Femur (tissue), 1 donor: ENCODE measurements around the gene PRKAR1A.
"Not testable (repeated sequence)": the region's sequence is repeated elsewhere in the genome, so short reads cannot be mapped to it uniquely, and the experiment has no call there.

ENCODE experiments used
- DNase-seq: peaks from one replicate; pipeline ENCODE4 v3.0.0-alpha.2; 2017

PRKAR1A gene

DNA sequence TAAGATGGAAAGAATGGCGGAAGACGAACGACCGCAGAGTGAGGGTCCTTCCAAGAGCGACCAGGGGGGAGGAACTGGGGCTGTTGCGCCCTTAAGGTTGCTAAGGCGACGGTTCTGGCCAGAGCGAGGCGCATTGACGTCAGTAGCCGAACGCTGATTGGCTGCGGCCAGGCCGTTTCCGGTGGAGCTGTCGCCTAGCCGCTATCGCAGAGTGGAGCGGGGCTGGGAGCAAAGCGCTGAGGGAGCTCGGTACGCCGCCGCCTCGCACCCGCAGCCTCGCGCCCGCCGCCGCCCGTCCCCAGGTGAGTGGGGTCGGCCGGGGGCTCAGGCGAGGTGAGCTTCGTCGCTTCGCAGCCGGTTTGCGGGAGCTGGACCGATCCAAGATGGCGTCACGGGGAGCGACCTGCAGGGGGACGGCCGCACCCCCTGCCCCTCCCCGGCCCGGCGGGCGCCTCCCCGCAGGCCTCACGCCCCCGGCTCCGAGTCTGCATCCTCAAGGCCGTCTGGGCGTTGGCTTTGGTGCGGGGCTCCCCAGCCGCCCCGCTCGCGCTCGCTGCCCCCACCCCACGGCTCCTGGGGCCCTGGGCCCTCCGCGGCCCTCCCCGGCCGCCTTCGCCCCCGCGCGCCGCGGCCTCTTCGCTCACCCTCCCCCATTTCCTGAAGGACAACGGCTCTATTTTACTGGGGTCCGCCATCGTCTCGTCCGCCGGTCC lies at the start of gene PRKAR1A:
TSS of gene PRKAR1A (plus strand) at position 184 of the 713 bp plus-strand sequence. CDS start 2,970 bp downstream, outside the sequence.
- DNase-seq, result peak; percentile 98

DNA sequence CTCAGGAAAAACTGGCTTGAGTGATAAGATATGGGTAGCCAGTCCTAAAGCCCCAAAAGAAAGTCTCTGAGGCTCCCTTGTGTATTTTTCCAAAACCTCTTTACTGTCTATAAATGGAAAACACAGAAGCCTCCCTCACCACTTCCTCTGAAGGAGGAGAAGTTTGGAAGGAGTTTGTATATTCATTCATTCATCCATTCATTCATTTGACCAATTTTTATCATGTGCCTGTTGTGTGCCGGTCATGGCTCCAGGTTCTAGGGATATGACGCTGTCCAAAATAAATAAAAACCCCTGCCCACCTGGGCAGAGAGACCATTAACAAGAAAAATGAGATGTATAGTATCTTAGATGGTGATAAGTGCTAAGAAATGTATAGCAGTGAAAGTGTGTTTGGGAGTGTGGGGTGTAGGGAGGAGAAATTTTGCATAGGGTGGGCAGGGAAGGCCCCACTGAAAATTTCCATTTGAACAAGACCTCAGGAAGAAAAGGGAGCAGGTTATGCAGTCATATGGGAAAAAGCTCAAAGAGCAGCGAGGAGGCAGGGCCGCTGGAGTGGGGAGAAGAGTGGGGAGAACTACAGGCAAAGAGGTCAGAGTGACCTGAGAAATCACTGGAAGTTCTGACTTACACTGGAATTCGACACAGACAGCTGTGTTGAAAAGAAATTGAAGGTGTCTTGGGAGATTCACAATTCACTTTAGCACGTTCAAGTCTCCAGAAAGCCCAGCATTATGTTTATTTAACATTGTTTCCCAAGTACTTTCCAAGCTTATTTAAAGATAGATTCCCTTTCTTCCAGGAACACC lies 48.8 kb upstream of the PRKAR1A start:
- no peak for DNase-seq

DNA sequence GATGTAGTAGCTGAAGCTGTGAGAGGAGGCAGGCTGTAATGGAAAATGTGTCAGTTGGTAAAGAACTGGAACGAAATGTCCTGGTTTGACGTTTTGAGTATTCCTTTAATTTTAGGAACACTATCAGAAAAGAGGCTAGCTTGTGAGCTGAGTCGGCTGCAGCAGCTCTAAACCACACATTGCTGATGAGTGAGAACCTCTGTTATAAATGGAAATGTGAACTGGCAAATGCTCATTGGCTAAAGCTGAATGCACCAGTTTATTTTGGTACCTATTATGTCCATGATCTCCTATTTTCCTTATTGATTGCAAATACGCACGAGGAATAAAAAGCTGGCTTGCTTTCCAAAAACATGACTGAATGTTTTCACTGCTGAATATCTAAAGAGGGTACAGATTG lies 43.9 kb upstream of the PRKAR1A start:
- no peak for DNase-seq

DNA sequence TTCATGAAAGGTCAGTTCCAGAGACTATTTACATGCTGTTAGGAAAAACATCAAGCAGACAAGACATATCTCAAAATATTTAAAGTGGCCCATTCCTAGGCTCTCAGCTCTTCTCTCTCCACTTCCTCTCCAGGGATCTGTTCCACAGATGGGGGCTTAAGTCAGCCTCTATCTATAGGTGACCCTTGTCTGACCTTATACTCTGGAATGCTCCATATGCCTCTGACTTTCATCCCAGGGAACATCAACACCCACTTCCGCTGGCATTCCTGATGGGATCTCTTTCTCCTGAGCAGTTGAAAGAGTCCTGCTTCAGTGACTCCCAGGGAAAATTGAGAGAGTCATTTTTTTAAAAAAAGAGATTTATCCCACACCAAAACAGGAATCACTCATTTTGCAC lies 43.4 kb upstream of the PRKAR1A start:
- DNase-seq, result no peak

DNA sequence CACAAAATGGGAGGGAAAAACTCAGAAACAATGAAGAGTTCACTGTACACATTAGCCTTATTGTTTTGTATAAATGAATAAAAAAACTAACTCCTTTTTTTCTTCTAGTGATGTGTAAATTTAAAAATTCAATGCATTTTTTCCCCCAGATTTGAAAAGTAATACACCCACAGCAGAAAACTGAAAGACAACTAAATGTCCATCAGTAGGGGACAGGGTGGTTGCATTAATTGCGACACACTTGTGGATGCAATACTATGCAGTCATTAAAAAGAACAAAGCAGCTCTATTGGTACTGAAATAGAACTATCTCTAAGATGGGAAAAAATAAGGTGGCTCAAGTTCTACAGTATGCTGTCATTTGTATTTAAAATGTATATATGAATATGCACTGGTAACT lies 41.3 kb upstream of the PRKAR1A start:
- no peak for DNase-seq

DNA sequence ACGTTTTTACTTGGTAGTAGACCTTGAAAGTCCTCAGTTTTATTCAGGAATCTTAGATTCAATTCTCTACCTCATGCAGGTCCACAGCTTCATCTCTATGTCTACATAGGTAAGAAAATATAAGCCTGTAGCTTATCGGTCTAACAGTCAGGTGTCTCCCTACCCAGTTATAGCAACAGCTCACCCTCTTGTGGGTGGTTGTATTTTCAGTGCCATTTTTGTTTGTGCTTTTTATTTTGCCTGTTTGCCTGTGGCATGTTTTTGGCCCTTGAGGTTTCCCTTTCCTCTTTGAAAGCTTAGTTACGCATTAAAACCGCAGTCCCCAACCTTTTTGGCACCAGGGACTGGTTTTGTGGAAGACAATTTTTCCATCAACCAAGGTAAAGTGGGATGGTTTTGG lies 31.3 kb upstream of the PRKAR1A start:
- no peak for DNase-seq

DNA sequence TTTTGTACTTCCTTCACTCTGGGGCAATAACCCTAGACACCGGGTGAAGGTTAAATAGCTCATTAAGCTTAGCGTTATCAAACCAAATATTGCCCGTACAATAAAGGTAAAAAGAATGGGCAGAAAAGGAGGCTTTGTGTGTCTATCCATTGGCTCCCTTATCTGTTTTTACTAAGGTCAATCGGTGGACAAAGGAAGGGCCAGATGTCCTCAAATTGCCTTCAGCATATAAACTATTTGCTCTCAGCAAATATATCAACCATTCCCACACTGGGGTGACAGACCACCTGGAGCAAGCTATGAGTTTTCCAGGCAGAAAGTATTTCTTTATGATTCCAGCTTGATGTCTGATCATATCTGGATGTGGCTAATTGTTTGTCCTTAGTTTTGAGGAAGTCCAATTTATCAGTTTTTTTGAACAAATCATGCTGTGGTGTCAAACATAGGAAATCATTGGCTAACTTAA lies 29.6 kb upstream of the PRKAR1A start:
- no peak for DNase-seq

DNA sequence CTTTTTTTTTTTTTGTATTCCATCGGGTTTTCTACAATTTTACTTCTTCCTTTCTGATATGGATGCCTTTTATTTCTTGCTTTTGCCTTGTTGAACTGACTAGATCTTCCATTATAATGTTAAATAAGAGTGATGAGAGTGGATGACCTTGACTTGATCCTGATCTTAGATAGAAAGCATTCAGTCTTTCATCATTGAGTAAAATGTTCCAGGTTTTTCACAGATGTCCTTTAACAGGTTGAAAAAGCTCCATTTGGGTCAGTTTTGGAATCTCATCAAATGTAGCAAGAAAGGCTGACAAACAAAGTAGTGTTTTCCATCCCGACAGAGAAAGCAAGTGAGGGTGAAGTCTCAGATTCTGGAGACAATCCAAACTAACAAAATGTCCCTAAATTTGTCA lies 27.8 kb upstream of the PRKAR1A start:
- no peak for DNase-seq

DNA sequence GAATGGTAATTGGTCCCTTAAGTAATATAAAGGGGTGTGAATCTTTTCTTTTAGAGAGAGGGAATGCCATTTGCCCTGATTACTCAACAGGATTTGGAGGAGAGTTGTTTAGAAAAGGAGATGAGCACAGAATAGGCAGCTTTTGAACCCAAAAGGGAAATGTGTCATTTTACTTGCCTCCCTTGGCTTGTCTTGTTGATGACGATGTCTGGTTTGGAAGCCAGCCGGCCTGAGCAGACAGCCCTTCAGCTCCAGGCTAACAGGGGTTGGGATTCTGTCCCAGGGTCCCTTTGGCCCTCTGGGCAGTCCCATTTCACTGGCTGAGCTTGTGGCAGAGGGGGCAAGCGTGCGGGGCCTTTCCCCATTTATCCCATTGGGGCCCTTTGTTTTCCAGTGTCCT lies 22.3 kb upstream of the PRKAR1A start:
- no peak for DNase-seq

DNA sequence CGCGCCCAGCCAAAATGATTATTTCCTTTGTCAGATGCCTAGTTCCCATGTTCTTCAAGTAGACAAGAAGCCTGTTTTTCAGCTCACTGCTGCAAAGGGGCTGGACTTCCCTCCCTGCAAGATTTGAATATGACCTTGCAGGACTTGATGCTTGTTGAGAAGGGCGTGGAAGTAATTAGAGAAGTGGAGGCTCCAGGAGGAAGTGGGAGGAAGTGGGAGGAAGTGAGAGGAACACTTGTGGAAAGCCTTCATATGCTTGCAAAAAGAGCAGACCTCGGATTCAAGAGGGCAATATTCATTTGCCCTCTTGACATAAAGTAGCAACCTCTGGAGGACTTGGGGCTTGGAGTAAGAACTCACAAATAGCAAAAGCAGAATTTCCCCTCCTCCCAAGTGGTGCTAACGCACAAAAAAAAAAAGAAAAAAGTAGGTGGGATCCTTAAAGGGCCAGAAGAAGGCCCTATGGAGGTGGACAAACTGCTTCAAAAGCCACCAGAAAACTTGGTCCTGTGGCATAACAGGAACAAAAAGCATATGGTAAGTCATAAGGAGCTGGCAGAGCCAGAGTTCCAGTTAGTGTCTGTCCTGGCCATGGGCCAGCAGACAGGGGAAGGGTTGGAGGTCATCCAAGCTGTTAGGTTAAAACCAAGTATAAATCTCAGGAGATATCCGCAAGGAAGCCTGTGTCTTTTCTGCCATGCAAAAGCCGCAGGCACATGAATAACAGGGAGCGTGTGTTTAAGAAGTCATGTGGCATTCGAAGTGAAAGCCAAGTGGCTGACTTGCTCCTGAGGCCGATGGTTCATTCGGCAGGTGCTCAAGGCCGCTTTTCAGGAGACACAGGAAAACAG lies 20.6 kb upstream of the PRKAR1A start:
- DNase-seq, result no peak

DNA sequence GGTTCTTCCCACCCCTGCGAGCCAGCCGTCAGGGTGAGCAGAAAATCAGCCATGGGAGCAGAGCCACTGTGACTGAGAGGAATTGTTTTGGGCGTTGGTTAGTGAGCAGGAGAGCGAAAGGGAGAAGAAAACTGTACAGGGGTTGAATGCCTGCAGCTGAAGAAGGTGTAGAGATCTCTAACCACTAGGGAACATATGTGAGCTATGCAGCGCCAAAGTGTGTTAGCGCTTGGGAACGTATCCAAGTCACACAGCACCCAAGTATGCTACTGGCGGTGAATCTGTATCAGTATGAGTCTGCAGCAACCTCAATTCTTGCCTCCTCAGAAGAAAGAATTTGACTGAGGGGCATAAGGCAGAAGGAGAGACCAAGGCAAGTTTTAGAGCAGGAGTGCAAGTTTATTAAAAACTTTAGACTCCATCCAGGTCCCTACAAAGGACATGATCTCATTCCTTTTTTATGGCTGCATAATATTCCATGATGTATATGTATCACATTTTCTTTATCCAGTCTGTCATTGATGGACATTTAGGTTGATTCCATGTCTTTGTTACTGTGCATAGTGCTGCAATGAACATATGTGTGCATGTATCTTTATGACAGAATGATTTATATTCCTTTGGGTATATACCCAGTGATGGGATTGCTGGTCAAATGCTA lies 19.7 kb upstream of the PRKAR1A start:
- DNase-seq, result not testable (repeated sequence)

DNA sequence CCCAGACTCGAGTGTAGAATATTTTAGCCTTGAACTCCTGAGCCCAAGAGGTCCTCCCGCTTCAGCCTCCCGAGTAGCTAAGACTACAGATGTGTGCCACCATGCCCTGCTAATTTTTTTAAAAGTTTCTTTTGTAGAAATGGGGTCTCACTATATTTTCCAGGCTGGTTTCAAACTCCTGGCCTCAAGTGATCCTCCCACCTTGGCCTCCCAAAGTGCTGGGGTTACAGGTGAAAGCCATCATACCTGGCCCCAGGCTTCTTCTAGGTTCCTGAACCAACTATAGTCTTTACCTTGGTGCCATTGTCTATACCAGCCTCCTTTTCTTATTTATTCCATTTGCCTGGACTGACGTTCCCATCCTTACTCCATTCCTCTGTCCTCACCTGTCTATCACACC lies 17.1 kb upstream of the PRKAR1A start:
- no peak for DNase-seq

DNA sequence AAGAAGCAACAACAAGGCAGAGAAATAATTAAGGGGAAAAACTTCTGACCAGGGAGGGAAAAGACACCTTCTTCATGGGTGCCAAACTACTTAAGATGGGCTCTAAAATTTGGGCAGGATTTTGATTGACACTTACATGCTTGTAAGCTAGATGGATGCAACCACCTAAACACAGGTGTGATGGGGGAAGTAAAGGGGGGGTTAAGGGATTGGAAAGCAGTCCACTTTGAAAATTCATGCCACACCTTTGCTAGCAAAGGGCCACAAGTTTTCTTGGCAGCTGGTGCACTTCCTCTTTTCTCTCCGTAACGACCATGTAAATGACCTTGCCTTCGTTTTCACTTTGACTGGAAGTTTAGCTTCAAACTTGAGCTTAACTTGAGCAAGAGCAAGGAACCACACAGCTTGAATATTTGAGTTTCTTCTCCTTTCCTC lies 14.3 kb upstream of the PRKAR1A start:
- peak; percentile 35 for DNase-seq

DNA sequence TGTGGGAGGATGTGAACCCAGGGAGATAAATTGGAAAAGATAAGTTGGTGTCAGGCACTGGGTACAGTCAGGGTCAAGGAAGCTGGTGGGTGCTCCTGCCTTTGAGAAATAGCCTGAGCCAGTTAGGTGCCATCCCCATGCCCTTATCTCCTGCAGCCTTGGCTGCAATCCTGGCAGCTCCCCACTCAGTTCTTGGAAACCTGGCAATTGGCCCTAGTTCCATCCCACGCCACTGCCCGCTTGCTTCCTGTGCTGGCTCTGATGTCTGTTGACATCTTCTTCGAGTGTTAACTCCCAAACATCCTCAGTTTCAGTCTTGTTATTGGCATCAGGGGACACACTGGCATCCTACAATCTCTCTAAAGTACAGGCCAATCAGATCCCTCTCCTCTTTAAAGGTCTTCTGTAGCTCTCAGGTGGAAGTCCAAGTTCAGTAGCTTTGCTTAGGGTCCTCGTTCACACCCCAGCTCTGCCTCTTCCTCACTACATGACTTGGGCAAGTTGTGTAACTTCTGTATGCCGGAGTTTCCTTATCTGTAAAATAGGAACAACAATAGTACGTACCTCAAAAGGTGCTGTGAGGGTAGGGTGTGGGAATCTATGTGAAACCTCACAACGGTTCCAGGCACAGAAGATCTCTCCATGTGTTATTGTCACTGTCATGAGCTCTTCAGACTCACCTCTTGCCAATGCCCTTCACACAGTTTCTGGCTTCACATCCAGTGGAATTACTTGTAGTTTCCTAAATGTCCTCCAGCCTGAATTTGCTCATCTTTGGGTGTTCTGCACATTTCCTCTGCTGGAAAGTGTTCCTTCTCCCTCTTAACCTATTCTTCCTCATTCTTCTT lies 13.5 kb upstream of the PRKAR1A start:
- no peak for DNase-seq

DNA sequence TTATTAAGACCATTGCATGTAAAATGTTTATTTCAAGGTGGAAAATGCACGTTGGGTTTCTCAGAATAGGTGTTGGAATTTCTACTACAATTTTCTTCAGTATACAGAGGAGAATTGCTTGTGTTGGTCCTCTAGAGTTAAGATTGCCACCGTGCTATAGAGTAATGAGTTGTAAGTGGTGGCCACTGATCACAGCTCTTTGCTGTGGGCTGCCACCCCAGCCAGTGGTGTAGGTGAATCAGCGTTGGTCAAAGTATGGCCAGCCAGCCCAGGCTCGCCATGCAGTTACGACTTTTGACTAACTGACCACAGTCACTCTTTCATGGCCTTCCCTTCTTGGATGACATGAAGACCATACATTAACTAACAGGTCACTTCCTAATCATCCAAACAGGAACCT lies 12.6 kb upstream of the PRKAR1A start:
- DNase-seq, result no peak

DNA sequence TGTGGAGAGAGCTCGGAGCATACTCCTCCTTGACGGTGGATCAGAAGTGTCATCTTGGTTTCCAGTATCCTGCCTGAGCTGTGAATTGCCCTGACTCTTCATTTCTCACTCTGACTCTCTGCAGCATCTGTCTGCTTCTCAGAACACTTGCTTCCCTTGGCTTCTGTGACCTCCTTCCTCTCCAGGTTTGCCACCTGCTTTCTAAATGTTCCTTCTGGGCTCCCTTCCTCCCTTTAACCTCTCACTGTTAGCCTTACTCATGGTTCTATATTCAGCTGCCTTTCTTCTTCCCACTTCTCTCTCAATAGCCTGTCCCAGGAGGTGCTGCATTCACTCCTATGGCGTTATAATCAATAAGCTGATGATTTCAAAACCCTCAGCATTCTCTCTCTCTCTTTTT lies 11.2 kb upstream of the PRKAR1A start:
- no peak for DNase-seq

DNA sequence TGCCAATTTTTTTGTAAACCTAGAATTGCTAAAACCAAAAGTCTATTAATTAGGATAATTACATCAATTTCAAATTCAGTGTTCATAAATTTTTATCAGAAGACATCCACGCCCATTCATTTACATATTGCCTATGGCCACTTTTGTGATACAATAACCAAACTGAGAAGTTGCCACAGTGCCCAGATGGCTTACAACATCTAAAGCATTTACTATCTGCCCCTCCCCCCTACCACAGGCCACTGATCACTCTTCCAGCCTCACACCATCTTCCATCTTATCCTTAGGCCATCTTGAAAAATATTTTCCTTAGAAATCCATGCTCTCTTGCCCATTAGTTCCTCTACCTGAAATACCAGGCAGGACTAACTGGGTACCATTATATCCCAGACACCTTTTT lies 6.3 kb upstream of the PRKAR1A start:
- no peak for DNase-seq

DNA sequence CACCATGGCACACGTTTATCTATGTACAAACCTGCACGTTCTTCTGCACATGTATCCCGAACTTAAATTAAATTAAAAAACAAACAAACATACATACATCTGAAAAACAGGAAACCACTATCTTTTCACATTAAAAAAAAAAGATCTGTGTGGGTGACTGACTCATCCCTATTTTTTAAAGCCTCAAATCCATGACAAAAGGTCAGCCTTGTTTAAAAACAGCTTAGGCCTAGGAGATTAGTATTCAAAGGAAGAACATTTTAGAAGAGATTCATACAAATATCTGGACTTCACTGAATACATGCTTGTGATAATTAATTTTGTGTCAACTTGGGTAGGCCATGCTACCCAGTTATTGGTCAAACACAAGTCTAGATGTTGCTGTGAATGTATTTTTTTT lies 4.7 kb upstream of the PRKAR1A start:
- DNase-seq, result no peak

DNA sequence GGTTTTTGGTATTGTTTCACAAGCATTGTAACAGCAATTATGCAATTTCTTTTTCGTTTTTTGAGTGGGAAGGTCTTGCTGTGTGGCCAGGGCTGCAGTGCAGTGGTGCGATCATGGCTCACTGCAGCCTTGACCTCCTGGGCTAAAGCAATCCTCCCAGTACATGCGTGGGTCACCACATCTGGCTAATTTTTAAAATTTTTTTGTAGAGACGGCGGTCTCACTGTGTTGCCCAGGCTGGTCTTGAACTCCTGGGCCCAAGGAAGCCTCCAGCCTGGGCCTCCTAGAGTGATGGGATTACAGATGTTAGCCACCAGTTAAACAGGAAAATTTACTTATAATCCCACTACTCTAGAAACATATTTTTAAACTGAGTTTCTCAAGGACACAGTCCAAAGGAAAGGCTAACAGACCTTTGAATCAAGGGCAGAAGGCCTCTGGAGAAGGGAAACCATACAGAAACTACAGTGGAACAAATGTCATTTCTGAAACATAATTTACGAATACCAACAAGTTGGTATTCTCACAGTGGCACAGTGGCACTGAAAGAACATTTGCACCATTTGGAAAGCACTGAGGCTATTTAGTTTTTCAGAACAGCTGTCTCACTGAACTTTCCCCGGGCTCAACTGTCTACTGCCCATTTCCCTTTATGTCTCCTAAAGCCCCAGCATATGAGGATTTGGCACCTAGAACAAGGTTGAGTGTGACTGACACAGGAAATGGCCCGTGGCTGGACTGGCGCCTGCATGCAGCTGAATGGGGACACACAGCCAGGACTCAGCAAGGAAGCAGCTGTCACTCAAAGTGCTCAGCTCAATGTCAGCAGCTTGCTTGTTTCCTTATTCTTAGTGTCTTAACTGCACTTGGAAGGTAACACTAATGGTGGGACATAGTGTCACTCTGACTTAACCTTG lies 2.8 kb upstream of the PRKAR1A start:
- DNase-seq, result peak; percentile 80

DNA sequence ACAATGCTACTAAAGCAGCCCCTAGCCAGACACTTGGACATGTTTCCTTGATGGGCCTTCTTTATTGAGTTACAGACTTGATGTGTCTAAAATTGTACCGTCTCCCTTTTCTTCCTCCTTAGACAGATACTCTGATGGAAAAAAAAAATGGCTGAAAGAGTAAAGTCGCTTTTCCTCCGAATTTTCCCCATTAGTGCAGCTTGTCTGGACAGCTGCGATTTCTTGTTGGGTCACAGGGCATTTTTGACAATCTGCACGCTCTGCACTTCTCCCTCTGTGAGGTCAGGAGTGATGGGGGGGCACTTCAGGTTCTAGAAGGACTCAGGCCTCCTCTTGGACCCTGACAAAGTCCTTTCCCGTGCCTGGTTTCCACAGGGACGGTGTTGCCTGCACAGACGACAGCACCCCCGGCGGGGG lies 968 bp upstream of the PRKAR1A start:
- no peak for DNase-seq
